Lower lobe of right lung (tissue), 2 donors: ENCODE measurements around the gene ATP2A2. TPM values are rescaled to one million over a fixed set of nuclear protein-coding genes. Genes with fewer than 3 reads are reported as not detected.
A peak's percentile ranks its signal among the peaks of the same experiment; 100 is the strongest.

ENCODE experiments used
- ATAC-seq, 2 donors: fragments of 200-7000 bp; cut with Tn5 transposase; one replicate each; pipeline ENCODE4 v1.9.1; 2020 to 2022; ENCODE audit warnings: mild to moderate bottlenecking in 2 of 2, moderate library complexity in 2 of 2
- DNase-seq: peaks from one replicate; pipeline ENCODE4 v3.0.0-alpha.2; 2020
- H3K27ac ChIP-seq: fragments of 200-600 bp; one replicate; pipeline ENCODE4 v1.8.0; 2022
- H3K27me3 ChIP-seq: fragments of 200-600 bp; one replicate; pipeline ENCODE4 v1.8.0; 2022; ENCODE audit warnings: low read depth
- H3K36me3 ChIP-seq: fragments of 200-600 bp; one replicate; pipeline ENCODE4 v1.8.0; 2022; ENCODE audit warnings: mild to moderate bottlenecking
- H3K4me1 ChIP-seq: fragments of 200-600 bp; one replicate; pipeline ENCODE4 v1.8.0; 2022
- H3K4me3 ChIP-seq: fragments of 200-600 bp; one replicate; pipeline ENCODE4 v1.8.0; 2022; ENCODE audit warnings: mild to moderate bottlenecking
- H3K9me3 ChIP-seq: fragments of 200-600 bp; one replicate; pipeline ENCODE4 v1.8.0; 2022
- CTCF ChIP-seq: fragments of 200-600 bp; IDR thresholded peaks from one replicate; pipeline ENCODE4 v1.8.0; 2022; ENCODE audit warnings: antibody characterized with exemption, mild to moderate bottlenecking
- intact Hi-C: fragments of 100-400 bp; cut with DNase I; formaldehyde crosslinking; loops from one replicate; pipeline ENCODE4 v1.11.0; 2022
- total RNA-seq: library from RNA; stranded (reverse); fragmentation: NEBNext Ultra II Directional; extraction: Animal tissue kit (Norgen Biotek cat#: 25700); gene quantifications from one replicate; pipeline ENCODE4 v1.2.1, GENCODE V29; 2021
- donor health status: DM: no; HTN: yes; CAD: no; lungs with severe emphysema.

Gene ATP2A2
- total RNA-seq, 1 donor from 2014 or later, result 156 TPM

- H3K4me3 ChIP-seq, result no peak overlapping the region
- H3K36me3 ChIP-seq, result no peaks in the 10 kb centered on the region
- ATAC-seq (no peak), DNase-seq (no peak)
- intact Hi-C loops, result no loop called here
- no peaks in the 10 kb centered on the region for H3K27me3 ChIP-seq
- no peaks in the 10 kb centered on the region for H3K9me3 ChIP-seq
- H3K4me1 ChIP-seq, result peaks cover 22% of the 10 kb centered on the region
- TF ChIP-seq CTCF, result no peak
- no peak overlapping the region for H3K27ac ChIP-seq
Measured at GRCh38 chr12:110243227-110243626, 37.8 kb upstream of the ATP2A2 start.

DNA sequence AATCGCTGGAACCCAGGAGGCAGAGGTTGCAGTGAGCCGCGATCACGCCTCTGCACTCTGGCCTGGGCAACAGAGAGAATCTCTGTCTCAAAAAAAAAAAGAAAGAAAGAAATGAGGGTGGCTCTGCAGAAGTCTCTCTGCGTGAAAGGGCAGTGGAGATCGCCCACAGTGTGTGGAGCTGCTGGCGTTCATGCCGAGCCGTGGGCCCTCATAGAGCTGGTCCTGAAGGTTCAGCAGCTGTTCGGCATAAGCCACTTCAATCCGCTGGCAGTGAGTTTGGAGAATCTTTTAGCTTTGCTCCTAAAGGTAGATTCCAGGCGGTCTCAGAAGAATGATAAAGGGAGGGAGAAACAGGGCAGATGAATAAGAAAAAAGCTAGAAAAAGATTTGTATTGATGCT is 36.7 kb upstream of the ATP2A2 start:
- H3K9me3 ChIP-seq, result no peaks in the 10 kb centered on the region
- TF ChIP-seq CTCF, result no peak
- intact Hi-C loops, result no loop called here

DNA sequence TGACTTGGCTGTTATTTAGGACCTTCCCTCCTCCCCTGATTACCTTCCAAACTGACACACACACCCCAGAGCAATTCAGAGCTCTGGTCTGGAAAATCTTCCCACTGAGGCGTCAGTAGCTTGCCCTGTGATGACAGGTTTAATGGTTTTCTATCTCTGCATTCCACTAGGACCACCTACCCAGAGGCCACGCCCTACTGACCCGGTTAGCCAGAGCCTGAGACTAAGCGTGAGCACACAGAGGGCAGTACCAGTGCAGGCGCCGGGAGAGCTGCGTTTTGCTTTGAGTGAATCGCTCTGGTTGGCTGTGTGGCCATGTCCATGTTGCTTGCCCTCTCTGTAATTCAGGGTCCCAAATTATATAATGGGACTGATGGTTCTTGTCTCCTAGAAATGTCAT is 36.2 kb upstream of the ATP2A2 start:
- H3K9me3 ChIP-seq, result no peaks in the 10 kb centered on the region
- H3K27me3 ChIP-seq, result no peaks in the 10 kb centered on the region
- peaks cover 35% of the 10 kb centered on the region for H3K4me1 ChIP-seq
- TF ChIP-seq CTCF, result no peak
- intact Hi-C loops, result no loop called here
- H3K27ac ChIP-seq, result no peak overlapping the region
- H3K36me3 ChIP-seq, result no peaks in the 10 kb centered on the region
- ATAC-seq, result no peak
- no peak for DNase-seq
- H3K4me3 ChIP-seq, result no peak overlapping the region

More for the DNA sequence above, 36.7 kb upstream of the ATP2A2 start:
- Histone ChIP-seq H3K4me3 (no peak overlapping the region), H3K36me3 (no peaks in the 10 kb centered on the region), H3K4me1 (peaks cover 31% of the 10 kb centered on the region), H3K27ac (no peak overlapping the region), H3K27me3 (no peaks in the 10 kb centered on the region)
- ATAC-seq (no peak), DNase-seq (no peak)

DNA sequence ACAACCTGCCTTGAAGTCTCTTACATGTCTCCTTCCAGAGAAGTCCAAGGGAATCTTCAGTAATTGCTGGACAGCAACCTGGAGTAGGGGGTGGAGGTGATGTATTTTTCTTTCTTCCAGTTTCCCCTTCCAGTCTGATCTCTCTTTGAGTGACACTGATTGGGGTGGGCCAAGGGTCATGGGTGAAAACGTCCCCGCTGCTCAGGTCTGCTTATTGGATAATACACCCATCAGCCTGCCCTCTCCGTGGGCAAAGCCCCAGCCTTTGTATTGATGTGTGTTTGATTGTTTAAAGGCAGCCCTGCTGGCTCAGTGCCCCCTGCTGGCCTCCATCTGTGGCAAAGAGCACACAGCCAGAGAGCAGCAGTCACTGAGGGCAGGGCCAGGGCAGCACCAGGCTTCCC is 35.7 kb upstream of the ATP2A2 start:
- H3K4me1 ChIP-seq, result peaks cover 35% of the 10 kb centered on the region
- no peaks in the 10 kb centered on the region for H3K36me3 ChIP-seq
- DNase-seq (peak; percentile 58), ATAC-seq (peak in 1 of 2 donors; percentile 19)
- no peaks in the 10 kb centered on the region for H3K27me3 ChIP-seq
- intact Hi-C loops, result no loop called here
- H3K27ac ChIP-seq, result no peak overlapping the region
- TF ChIP-seq CTCF, result peak; percentile 33
- no peaks in the 10 kb centered on the region for H3K9me3 ChIP-seq
- H3K4me3 ChIP-seq, result no peak overlapping the region

DNA sequence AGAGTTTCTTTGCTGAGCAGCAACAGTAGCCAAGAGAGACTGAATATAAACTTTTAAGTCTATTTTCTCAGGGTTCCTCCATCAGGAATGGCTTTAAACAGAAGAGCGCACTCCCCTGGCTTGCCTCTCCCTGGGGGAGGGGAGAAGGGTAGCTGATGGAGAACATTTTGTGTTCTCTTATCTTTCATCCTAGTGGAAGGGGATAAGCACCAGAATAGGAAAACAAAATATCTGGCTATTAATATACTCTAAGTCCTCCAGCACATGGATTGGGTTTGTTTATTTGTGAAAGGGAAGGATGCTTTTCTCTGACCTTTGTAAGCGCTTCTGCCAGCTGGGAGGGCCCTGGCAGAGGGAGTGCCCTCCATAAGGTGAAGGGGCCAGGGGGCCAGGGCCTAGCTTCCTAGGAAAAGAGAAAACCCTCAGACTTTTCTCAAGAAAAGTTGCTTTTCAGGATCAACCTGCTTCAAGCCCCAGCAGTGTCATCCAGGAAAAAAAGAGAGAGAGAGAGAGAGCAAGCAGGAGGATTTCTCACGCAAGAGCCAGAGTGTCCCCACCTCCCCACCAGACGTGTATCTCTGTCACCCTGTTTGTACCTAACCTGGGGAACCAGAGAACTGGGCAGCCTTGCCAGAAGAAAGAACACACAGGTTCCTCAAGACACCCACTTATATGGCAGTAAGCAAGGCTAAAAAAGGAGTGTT is 34.3 kb upstream of the ATP2A2 start:
- Histone ChIP-seq H3K36me3 (no peaks in the 10 kb centered on the region), H3K4me3 (no peak overlapping the region), H3K27me3 (no peaks in the 10 kb centered on the region), H3K9me3 (no peaks in the 10 kb centered on the region), H3K4me1 (peaks cover 35% of the 10 kb centered on the region), H3K27ac (peak overlapping the region; percentile 70)
- no peak for TF ChIP-seq CTCF
- DNase-seq, result no peak
- intact Hi-C loops, result no loop called here
- no peak for ATAC-seq
